HepG2 (cell line): ENCODE measurements around the gene ARHGEF26. TPM values are rescaled to one million over a fixed set of nuclear protein-coding genes. Genes with fewer than 3 reads are reported as not detected.

Experiments used
- ATAC-seq: fragments of 200-7000 bp; cut with Tn5 transposase; 3 replicates; pipeline ENCODE4 v1.9.1; 2020; ENCODE audit warnings: mild to moderate bottlenecking, moderate library complexity
- BruUV-seq: library from RNA; stranded (reverse); fragments of 400-500 nt; replicated peaks from 2 replicates; lab custom pipeline; 2021; lab: Mats Ljungman, UMichigan
- CTCF ChIA-PET: fragments of 300-600 bp; formaldehyde crosslinking; extraction: SDS; loops from one replicate; lab custom pipeline; 2021; ENCODE audit warnings: low total read pairs, inconsistent platforms, low intra/inter-chr PET ratio; lab: Yijun Ruan, JAX
- POLR2A ChIA-PET: fragments of 350-600 bp; sonication (Branson Sonifier 250); formaldehyde crosslinking; loops from one replicate; lab custom pipeline; 2020; ENCODE audit warnings: antibody characterized with exemption, inconsistent platforms; lab: Yijun Ruan, JAX
- DNase-seq: peaks from one replicate; pipeline ENCODE4 v3.0.0-alpha.2; 2015; ENCODE audit warnings: low spot score
- FAIRE-seq: peaks from 3 replicates; lab custom pipeline; 2011; peaks lifted over from hg19 to GRCh38; lab: Jason Lieb, UNC
- H2AFZ ChIP-seq: one replicate; pipeline ENCODE4 v1.6.1; 2011; ENCODE audit warnings: low read length, inconsistent platforms
- H3K27ac ChIP-seq: fragments of 300-600 bp; 3 replicates; pipeline ENCODE4 v1.8.0; 2011; ENCODE audit warnings: mixed run types, mild to moderate bottlenecking, mixed read lengths, low read length, inconsistent platforms; ENCODE audit not compliant: insufficient read depth; ENCODE audit errors: extremely low read length
- H3K27me3 ChIP-seq, 2 experiments: fragments of 200-600 bp in 1 of 2; 2 replicates in 1 of 2; 3 replicates in 1 of 2; pipeline versions ENCODE4 v1.6.0 to v1.8.0; 2011; ENCODE audit warnings: low read length in 2 of 2, mild to moderate bottlenecking in 2 of 2, moderate library complexity in 2 of 2, inconsistent platforms in 1 of 2; ENCODE audit not compliant: insufficient read depth in 2 of 2, control insufficient read depth in 1 of 2
- H3K36me3 ChIP-seq, 2 experiments: fragments of 200-600 bp in 1 of 2; replicated peaks in 1 of 2; 2 replicates in 1 of 2; 3 replicates in 1 of 2; pipeline versions ENCODE4 v1.5.1 to v1.8.0; 2011; ENCODE audit warnings: low read length in 2 of 2, inconsistent platforms in 1 of 2; ENCODE audit not compliant: insufficient read depth in 2 of 2, control insufficient read depth in 1 of 2
- H3K4me1 ChIP-seq: 2 replicates; pipeline ENCODE4 v1.5.1; 2012; ENCODE audit warnings: low read length, inconsistent platforms; ENCODE audit not compliant: insufficient read depth
- H3K4me2 ChIP-seq: 2 replicates; pipeline ENCODE4 v1.6.0; 2011; ENCODE audit warnings: low read depth, low read length, inconsistent platforms
- H3K4me3 ChIP-seq, 3 experiments: fragments of 200-600 bp in 1 of 3; sonication (generic), shearing (Covaris generic) in 1 of 3; replicated peaks in 1 of 3; 2 replicates each; pipeline ENCODE4 v1.5.1; 2011 to 2016; ENCODE audit warnings: low read length in 3 of 3, inconsistent platforms in 2 of 3, low read depth in 2 of 3, mild to moderate bottlenecking in 2 of 3, control low read depth in 1 of 3, mixed read lengths in 1 of 3; ENCODE audit not compliant: insufficient read depth in 1 of 3
- H3K79me2 ChIP-seq: one replicate; pipeline ENCODE4 v1.6.1; 2011; ENCODE audit warnings: low read length, inconsistent platforms; ENCODE audit not compliant: insufficient read depth
- H3K9ac ChIP-seq: 2 replicates; pipeline ENCODE4 v1.6.0; 2011; ENCODE audit warnings: mild to moderate bottlenecking, low read depth, low read length, inconsistent platforms; ENCODE audit not compliant: insufficient read depth
- H3K9me3 ChIP-seq: 2 replicates; pipeline ENCODE4 v1.5.1; 2012; ENCODE audit warnings: mild to moderate bottlenecking, low read length
- H4K20me1 ChIP-seq: 2 replicates; pipeline ENCODE4 v1.6.0; 2011; ENCODE audit warnings: inconsistent platforms, mild to moderate bottlenecking, low read length, moderate library complexity; ENCODE audit not compliant: insufficient read depth
- ETV6 ChIP-seq: sonication (generic); formaldehyde crosslinking; conservative IDR thresholded peaks from 2 replicates; pipeline ENCODE4 v1.4.0; 2020; ENCODE audit warnings: missing genetic modification reagents
- HIC2 ChIP-seq: sonication (generic); formaldehyde crosslinking; IDR thresholded peaks from 2 replicates; pipeline ENCODE4 v1.9.0; 2022; ENCODE audit warnings: low read depth, missing genetic modification reagents
- HMGXB3 ChIP-seq: sonication (generic); formaldehyde crosslinking; IDR thresholded peaks from 2 replicates; pipeline ENCODE4 v1.4.0; 2020; ENCODE audit warnings: missing genetic modification reagents, borderline replicate concordance
- KAT7 ChIP-seq: IDR thresholded peaks from 2 replicates; pipeline ENCODE4 v1.6.1; 2018; ENCODE audit warnings: borderline replicate concordance, missing compliant biosample characterization
- NPAS2 ChIP-seq: sonication (generic); formaldehyde crosslinking; IDR thresholded peaks from 2 replicates; pipeline ENCODE4 v1.8.0; 2022; ENCODE audit warnings: mild to moderate bottlenecking, missing genetic modification reagents, borderline replicate concordance
- PHF8 ChIP-seq: sonication (generic); formaldehyde crosslinking; IDR thresholded peaks from 2 replicates; pipeline ENCODE4 v1.5.0; 2020; ENCODE audit warnings: missing genetic modification reagents
- SMARCE1 ChIP-seq: fragments of 450-650 bp; IDR thresholded peaks from 2 replicates; pipeline ENCODE4 v1.6.1; 2017; ENCODE audit warnings: borderline replicate concordance
- ZNF281 ChIP-seq: sonication (generic); formaldehyde crosslinking; IDR thresholded peaks from 2 replicates; pipeline ENCODE4 v1.4.0; 2020; ENCODE audit warnings: missing genetic modification reagents, borderline replicate concordance
- ZNF441 ChIP-seq: sonication (generic); formaldehyde crosslinking; IDR thresholded peaks from 2 replicates; pipeline ENCODE4 v1.7.0; 2021; ENCODE audit warnings: missing genetic modification reagents, borderline replicate concordance
- WGBS: methylation state at CpG from one replicate; pipeline ENCODE4 v1.1.6; 2017; ENCODE audit warnings: low lambda C conversion rate; 5-methylcytosine and 5-hydroxymethylcytosine counted together
- in situ Hi-C: cut with HindIII; loops from 2 replicates; pipeline ENCODE4 v1.10.0; 2017; ENCODE audit warnings: low pct_unique_long_range_greater_than_20kb; ENCODE audit not compliant: extremely low pct_ligation_motif_present
- intact Hi-C: fragments of 100-400 bp; cut with micrococcal nuclease; formaldehyde crosslinking; loops from one replicate; pipeline ENCODE4 v1.10.0; 2022; ENCODE audit not compliant: unreplicated experiment
- polyA plus RNA-seq, 8 experiments: library from polyadenylated mRNA; depleted of rRNA in 3 of 8; stranded (reverse) in 7 of 8; unstranded in 1 of 8; fragments of >200 nt; fragmentation: Illumina TruSeq in 4 of 8; extraction: Trizol in 4 of 8; gene quantifications; 2 replicates each; pipeline versions ENCODE4 v1.2.1 to v1.2.3, GENCODE V29; 2011 to 2016; ENCODE audit warnings: low read depth in 4 of 8, missing spikeins in 1 of 8, mixed read lengths in 1 of 8; ENCODE audit not compliant: insufficient read depth in 1 of 8
- total RNA-seq, 5 experiments: library from RNA; depleted of rRNA; stranded (reverse); fragments of >200 nt; fragmentation: Illumina TruSeq; extraction: Trizol; gene quantifications; 2 replicates each; pipeline ENCODE4 v1.2.3, GENCODE V29; 2016; ENCODE audit warnings: low read depth in 1 of 5

Gene ARHGEF26
- total and polyA plus RNA-seq, 2 of the 13 experiments (the other 11 are each of a cell fraction or from before 2014, with no cell fraction given) = 0.74 to 6.1 TPM

GRCh38 chr3:154149286-154149685 lies 28.1 kb downstream of the ARHGEF26 start (continued):
- no peak for TF ChIP-seq ZNF281
- TF ChIP-seq PHF8 (CRISPR knock-in tag) = no peak
- TF ChIP-seq SMARCE1 = no peak
- no peak for TF ChIP-seq ETV6 (CRISPR knock-in tag)
- no peak for TF ChIP-seq NPAS2
- no peak for TF ChIP-seq KAT7 (CRISPR knock-in tag)

- WGBS = 58% methylated on average over 1 of the region's 1 CpG
- no TSS peak for BruUV-seq
- Histone ChIP-seq H3K4me2 (no peak overlapping the region), H3K4me3 (no peak overlapping the region), H4K20me1 (no peaks in the 10 kb centered on the region), H3K9ac (no peak overlapping the region), H2AFZ (no peak overlapping the region), H3K27ac (no peak overlapping the region), H3K79me2 (no peaks in the 10 kb centered on the region), H3K9me3 (no peaks in the 10 kb centered on the region), H3K36me3 (no peaks in the 10 kb centered on the region), H3K27me3 (no peaks in the 10 kb centered on the region), H3K4me1 (no peaks in the 10 kb centered on the region)
- ATAC-seq (no peak), FAIRE-seq (no peak), DNase-seq (no peak)
- intact Hi-C loops (no loop called here), in situ Hi-C loops (no loop called here)
- ChIA-PET POLR2A (no interaction called here), CTCF (no interaction called here)
- no peak for TF ChIP-seq ZNF441 (CRISPR knock-in tag)
- TF ChIP-seq HIC2 (CRISPR knock-in tag) = no peak
- no peak for TF ChIP-seq HMGXB3 (CRISPR knock-in tag)
Observed at GRCh38 chr3:154151969-154152368, 30.8 kb downstream of the ARHGEF26 start.
